Kidney (tissue), 14 donors: Measurements from ENCODE around the gene FANCL. TPM values are rescaled to one million over a fixed set of nuclear protein-coding genes. Genes with fewer than 3 reads are reported as not detected.

Source experiments
- DNase-seq, 5 donors: peaks; one replicate each; pipeline ENCODE4 v3.0.0-alpha.2; 2013 to 2020
- FAIRE-seq: peaks from 2 replicates; lab custom pipeline; 2012; peaks lifted over from hg19 to GRCh38; lab: Jason Lieb, UNC
- H3K27ac ChIP-seq, 2 donors: one replicate each; pipeline ENCODE4 v1.7.0; 2013; ENCODE audit warnings: low read depth in 2 of 2, low read length in 2 of 2, inconsistent platforms in 1 of 2
- H3K27me3 ChIP-seq: one replicate; pipeline ENCODE4 v1.7.1; 2013; ENCODE audit warnings: low read length, inconsistent platforms; ENCODE audit not compliant: control insufficient read depth, insufficient read depth
- H3K36me3 ChIP-seq, 3 donors: one replicate each; pipeline versions ENCODE4 v1.7.0 to v1.7.1; 2013; ENCODE audit warnings: low read length in 3 of 3, control low read depth in 1 of 3, inconsistent platforms in 1 of 3; ENCODE audit not compliant: insufficient read depth in 3 of 3, control insufficient read depth in 2 of 3
- H3K4me1 ChIP-seq, 3 donors: one replicate each; pipeline versions ENCODE4 v1.7.0 to v1.7.1; 2013; ENCODE audit warnings: low read length in 3 of 3, inconsistent platforms in 1 of 3, low read depth in 1 of 3; ENCODE audit not compliant: control insufficient read depth in 2 of 3, insufficient read depth in 2 of 3
- H3K4me3 ChIP-seq, 3 donors: one replicate each; pipeline versions ENCODE4 v1.7.0 to v1.8.1; 2013; ENCODE audit warnings: low read length in 3 of 3, control low read depth in 1 of 3, inconsistent platforms in 1 of 3
- H3K9ac ChIP-seq, 3 donors: one replicate each; pipeline versions ENCODE4 v1.7.0 to v1.7.1; 2013; ENCODE audit warnings: low read length in 3 of 3, control low read depth in 1 of 3, inconsistent platforms in 1 of 3
- H3K9me3 ChIP-seq, 3 donors: one replicate each; pipeline versions ENCODE4 v1.7.0 to v1.7.1; 2013; ENCODE audit warnings: low read length in 3 of 3, control low read depth in 1 of 3, inconsistent platforms in 1 of 3; ENCODE audit not compliant: control insufficient read depth in 2 of 3, insufficient read depth in 1 of 3
- intact Hi-C: fragments of 100-400 bp; cut with DNase I; formaldehyde crosslinking; loops from one replicate; pipeline ENCODE4 v1.11.1; 2022
- polyA plus RNA-seq: library from polyadenylated mRNA; stranded (reverse); fragments of 350-450 nt; fragmentation: Illumina TruSeq; extraction: RNeasy Lipid Tissue Mini Kit (QIAGEN cat#74804); gene quantifications from one replicate; pipeline ENCODE4 v1.2.3, GENCODE V29; 2014; ENCODE audit warnings: low read depth, low replicate concordance; ENCODE audit not compliant: insufficient read depth
- total RNA-seq: library from RNA; stranded (reverse); fragmentation: NEBNext Ultra II Directional; extraction: Animal tissue kit (Norgen Biotek cat#: 25700); gene quantifications from one replicate; pipeline ENCODE4 v1.2.1, GENCODE V29; 2021
- TF ChIP-seq, protein P1 (sequence below): IDR thresholded peaks from 3 replicates; pipeline ENCODE4 v1.5.1; 2012; ENCODE audit warnings: mild to moderate bottlenecking, moderate library complexity, borderline replicate concordance; ENCODE audit not compliant: insufficient read depth; ENCODE audit errors: extremely low read depth
- donor health status: control.
- donor health status: control.
- donor health status: control.
- donor health status: control.
- donor health status: control.
- donor health status: DM: yes; HTN: yes; CAD: no.
- donor health status: Normal renal cell carcinoma (clear cell type).

Gene FANCL
- total and polyA plus RNA-seq, 2 donors from 2014 or later, result 13.4 to 20.0 TPM

DNA sequence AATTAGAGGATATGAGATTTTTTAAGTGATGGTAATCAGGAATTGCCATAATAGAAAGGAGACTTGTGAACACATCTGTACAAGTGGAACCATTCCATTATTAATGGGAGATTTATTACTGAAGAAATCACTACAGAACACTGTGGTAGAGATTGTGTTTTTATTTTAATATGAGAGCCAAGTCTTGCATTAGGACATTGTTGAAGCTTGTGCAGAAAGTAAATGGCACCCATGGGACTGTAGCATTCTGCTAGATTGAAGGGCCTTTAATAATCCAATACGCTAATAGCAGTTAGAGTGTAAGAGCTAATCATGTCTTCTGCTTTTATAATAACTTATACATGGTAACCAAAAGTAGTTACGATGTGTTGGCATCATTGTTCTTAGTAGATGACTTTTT lies 110.9 kb downstream of the FANCL start:
- H3K4me1 ChIP-seq, result no peaks in the 10 kb centered on the region
- intact Hi-C loops, result no loop called here
- H3K27ac ChIP-seq, result no peak overlapping the region
- no peak for DNase-seq
- H3K36me3 ChIP-seq, result no peaks in the 10 kb centered on the region
- no peak for FAIRE-seq
- TF ChIP-seq, protein P1, sequence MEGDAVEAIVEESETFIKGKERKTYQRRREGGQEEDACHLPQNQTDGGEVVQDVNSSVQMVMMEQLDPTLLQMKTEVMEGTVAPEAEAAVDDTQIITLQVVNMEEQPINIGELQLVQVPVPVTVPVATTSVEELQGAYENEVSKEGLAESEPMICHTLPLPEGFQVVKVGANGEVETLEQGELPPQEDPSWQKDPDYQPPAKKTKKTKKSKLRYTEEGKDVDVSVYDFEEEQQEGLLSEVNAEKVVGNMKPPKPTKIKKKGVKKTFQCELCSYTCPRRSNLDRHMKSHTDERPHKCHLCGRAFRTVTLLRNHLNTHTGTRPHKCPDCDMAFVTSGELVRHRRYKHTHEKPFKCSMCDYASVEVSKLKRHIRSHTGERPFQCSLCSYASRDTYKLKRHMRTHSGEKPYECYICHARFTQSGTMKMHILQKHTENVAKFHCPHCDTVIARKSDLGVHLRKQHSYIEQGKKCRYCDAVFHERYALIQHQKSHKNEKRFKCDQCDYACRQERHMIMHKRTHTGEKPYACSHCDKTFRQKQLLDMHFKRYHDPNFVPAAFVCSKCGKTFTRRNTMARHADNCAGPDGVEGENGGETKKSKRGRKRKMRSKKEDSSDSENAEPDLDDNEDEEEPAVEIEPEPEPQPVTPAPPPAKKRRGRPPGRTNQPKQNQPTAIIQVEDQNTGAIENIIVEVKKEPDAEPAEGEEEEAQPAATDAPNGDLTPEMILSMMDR, result no peak
- no peaks in the 10 kb centered on the region for H3K9me3 ChIP-seq
- H3K4me3 ChIP-seq, result no peak overlapping the region
- H3K27me3 ChIP-seq, result no peaks in the 10 kb centered on the region
- no peak overlapping the region for H3K9ac ChIP-seq

DNA sequence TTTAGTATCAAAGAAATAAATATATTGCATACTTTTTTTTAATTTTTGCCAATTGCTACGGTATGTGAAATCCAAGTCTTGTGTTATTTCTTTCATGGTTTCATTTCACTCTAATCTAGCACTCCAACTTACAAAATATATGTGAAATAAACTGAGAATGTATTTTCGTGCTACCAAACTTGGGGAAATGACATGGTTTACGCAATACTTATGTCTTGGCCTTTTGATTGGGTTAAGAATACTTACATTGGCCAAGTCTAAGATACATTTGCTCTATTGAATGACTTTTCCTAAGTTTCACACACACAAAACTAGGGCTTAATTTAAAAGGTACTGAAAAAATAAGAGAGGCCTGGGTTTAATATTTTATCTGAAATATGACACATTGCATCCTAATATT lies 114.0 kb downstream of the FANCL start:
- FAIRE-seq, result no peak
- Histone ChIP-seq H3K9me3 (no peaks in the 10 kb centered on the region), H3K36me3 (no peaks in the 10 kb centered on the region), H3K27ac (no peak overlapping the region), H3K9ac (no peak overlapping the region), H3K4me1 (no peaks in the 10 kb centered on the region), H3K27me3 (no peaks in the 10 kb centered on the region), H3K4me3 (no peak overlapping the region)
- TF ChIP-seq, protein P1, result no peak
- no peak for DNase-seq
- intact Hi-C loops, result no loop called here

DNA sequence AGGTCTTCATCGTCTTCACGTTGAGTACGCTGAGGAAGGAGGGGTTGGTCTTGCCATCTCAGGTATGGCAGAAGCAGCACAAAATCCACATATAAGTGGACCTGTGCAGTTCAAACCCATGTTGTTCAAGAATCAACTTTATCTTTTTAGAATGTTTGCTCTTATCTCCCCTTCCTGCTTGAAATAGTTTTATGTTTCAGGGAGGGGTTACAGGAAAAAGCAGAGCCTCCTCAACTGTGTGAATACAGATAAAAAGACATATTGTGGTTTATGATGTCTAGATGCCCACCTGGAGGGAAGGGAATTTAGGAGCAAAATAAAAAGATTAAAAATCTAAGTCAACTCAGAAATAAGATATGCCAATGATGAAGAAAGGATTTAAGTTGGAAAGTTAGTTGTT lies 118.6 kb downstream of the FANCL start:
- intact Hi-C loops, result no loop called here
- H3K27me3 ChIP-seq, result no peaks in the 10 kb centered on the region
- DNase-seq, result no peak
- TF ChIP-seq, protein P1, result no peak
- no peaks in the 10 kb centered on the region for H3K9me3 ChIP-seq
- no peak overlapping the region for H3K9ac ChIP-seq
- no peak for FAIRE-seq
- no peak overlapping the region for H3K27ac ChIP-seq
- H3K4me3 ChIP-seq, result no peak overlapping the region
- H3K36me3 ChIP-seq, result no peaks in the 10 kb centered on the region
- H3K4me1 ChIP-seq, result no peaks in the 10 kb centered on the region

DNA sequence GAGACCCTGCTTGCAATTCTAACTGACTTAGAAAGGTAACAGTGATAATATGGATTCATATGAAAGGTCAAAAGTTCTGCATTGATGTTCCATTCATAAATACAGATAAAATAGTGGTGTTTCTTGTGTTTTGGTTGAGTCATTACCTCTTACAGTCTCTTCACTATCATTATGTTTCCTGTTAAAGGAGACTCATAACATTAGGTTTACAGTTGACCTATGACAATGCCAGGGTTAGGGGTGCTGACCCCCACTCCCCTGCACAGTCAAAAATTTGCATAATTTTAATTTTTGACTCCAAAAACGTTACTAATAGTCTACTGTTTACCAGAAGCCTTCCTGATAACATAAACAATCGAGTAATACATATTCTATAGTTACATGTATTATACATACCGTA lies 119.1 kb downstream of the FANCL start:
- Histone ChIP-seq H3K4me3 (no peak overlapping the region), H3K36me3 (no peaks in the 10 kb centered on the region), H3K27me3 (no peaks in the 10 kb centered on the region), H3K9ac (no peak overlapping the region), H3K4me1 (no peaks in the 10 kb centered on the region), H3K9me3 (no peaks in the 10 kb centered on the region), H3K27ac (no peak overlapping the region)
- DNase-seq (no peak), FAIRE-seq (no peak)
- intact Hi-C loops, result no loop called here
- TF ChIP-seq, protein P1, result no peak
